GM12878 (cell line): ENCODE results near the gene CDR2L. TPM values are rescaled to one million over a fixed set of nuclear protein-coding genes. Genes with fewer than 3 reads are reported as not detected.

Source experiments
- ASH2L ChIP-seq: fragments of 300-600, 200-600 bp; sonication (generic); IDR thresholded peaks from 2 replicates; pipeline ENCODE4 v1.6.1; 2017; ENCODE audit warnings: low read depth, mild to moderate bottlenecking, borderline replicate concordance
- BCL11A ChIP-seq: IDR thresholded peaks from 2 replicates; pipeline ENCODE4 v1.6.1; 2011; ENCODE audit warnings: low read depth, low read length
- BMI1 ChIP-seq: fragments of 450-650 bp; IDR thresholded peaks from 2 replicates; pipeline ENCODE4 v1.6.1; 2016; ENCODE audit warnings: mild to moderate bottlenecking, moderate library complexity, borderline replicate concordance
- CBX3 ChIP-seq: fragments of 200-600 bp; sonication (generic); IDR thresholded peaks from 2 replicates; pipeline ENCODE4 v1.6.1; 2016; ENCODE audit warnings: low read depth, borderline replicate concordance
- DPF2 ChIP-seq: fragments of 450-650 bp; IDR thresholded peaks from 2 replicates; pipeline ENCODE4 v1.6.1; 2017; ENCODE audit warnings: mild to moderate bottlenecking
- EZH2 ChIP-seq: IDR thresholded peaks from 2 replicates; pipeline ENCODE4 v1.6.1; 2012; ENCODE audit warnings: low read depth, mild to moderate bottlenecking, control low read depth, inconsistent platforms, low read length, borderline replicate concordance; ENCODE audit not compliant: control insufficient read depth
- FOS ChIP-seq: IDR thresholded peaks from 3 replicates; pipeline ENCODE4 v1.6.1; 2011; ENCODE audit warnings: borderline replicate concordance; ENCODE audit not compliant: insufficient read length; ENCODE audit errors: extremely low read depth
- JUNB ChIP-seq: IDR thresholded peaks from 2 replicates; pipeline ENCODE4 v1.6.1; 2016; ENCODE audit warnings: antibody characterized with exemption, mild to moderate bottlenecking
- KDM1A ChIP-seq: fragments of 200-600 bp; sonication (generic); IDR thresholded peaks from 2 replicates; pipeline ENCODE4 v1.6.1; 2016; ENCODE audit warnings: borderline replicate concordance
- RFX5 ChIP-seq: IDR thresholded peaks from 2 replicates; pipeline ENCODE4 v1.6.1; 2011; ENCODE audit warnings: low read depth, low read length, improper control_type of control experiment
- SMARCA5 ChIP-seq: fragments of 450-650 bp; IDR thresholded peaks from 2 replicates; pipeline ENCODE4 v1.6.1; 2017; ENCODE audit warnings: mild to moderate bottlenecking
- STAT3 ChIP-seq: IDR thresholded peaks from 2 replicates; pipeline ENCODE4 v1.6.1; 2011; ENCODE audit warnings: low read depth, low read length, improper control_type of control experiment
- TBL1XR1 ChIP-seq: IDR thresholded peaks from 2 replicates; pipeline ENCODE4 v1.6.1; 2012; ENCODE audit warnings: low read depth, low read length, improper control_type of control experiment
- TCF7 ChIP-seq: IDR thresholded peaks from 2 replicates; pipeline ENCODE4 v1.6.1; 2014; ENCODE audit warnings: antibody characterized with exemption, borderline replicate concordance
- ZNF207 ChIP-seq: fragments of 450-650 bp; IDR thresholded peaks from 2 replicates; pipeline ENCODE4 v1.6.1; 2014; ENCODE audit warnings: antibody characterized with exemption, mild to moderate bottlenecking, borderline replicate concordance
- ZNF592 ChIP-seq: fragments of 450-650 bp; IDR thresholded peaks from 2 replicates; pipeline ENCODE4 v1.6.1; 2017; ENCODE audit warnings: mild to moderate bottlenecking, moderate library complexity
- ZSCAN29 ChIP-seq: fragments of 450-650 bp; IDR thresholded peaks from 2 replicates; pipeline ENCODE4 v1.6.1; 2017; ENCODE audit warnings: mild to moderate bottlenecking, moderate library complexity
- polyA plus RNA-seq, 11 experiments: library from polyadenylated mRNA; depleted of rRNA in 4 of 11; unstranded in 6 of 11; stranded (reverse) in 5 of 11; fragments of >200 nt; fragmentation: Nextera tagmentation in 4 of 11; fragmentation: Illumina TruSeq in 1 of 11; extraction: Ambion mirVana in 4 of 11; extraction: Trizol in 1 of 11; gene quantifications; 1 replicate in 1 of 11; 2 replicates in 10 of 11; pipeline versions ENCODE4 v1.2.1 to v1.2.3, GENCODE V29; 2011 to 2016; ENCODE audit warnings: inconsistent platforms in 2 of 11, missing spikeins in 2 of 11, low read depth in 1 of 11
- total RNA-seq, 4 experiments: library from RNA; depleted of rRNA in 3 of 4; stranded (reverse); fragments of >200 nt in 3 of 4; fragmentation: Illumina TruSeq in 1 of 4; extraction: Trizol in 1 of 4; gene quantifications; 2 replicates each; pipeline versions ENCODE4 v1.2.1 to v1.2.3, GENCODE V29; 2013 to 2021
- TF ChIP-seq, protein P1 (sequence below): fragments of 450-650 bp; formaldehyde crosslinking; IDR thresholded peaks from 2 replicates; pipeline ENCODE4 v1.4.0; 2022; ENCODE audit warnings: mild to moderate bottlenecking, moderate library complexity
- TF ChIP-seq, protein P2 (sequence below): IDR thresholded peaks from 2 replicates; pipeline ENCODE4 v1.6.1; 2012; ENCODE audit warnings: low read depth, low read length, improper control_type of control experiment

Gene CDR2L
- total and polyA plus RNA-seq, 10 of the 15 experiments (the other 5 are each of a cell fraction or from before 2014, with no cell fraction given), result 0.03 to 0.18 (median 0.04) TPM; not detected in 6

DNA sequence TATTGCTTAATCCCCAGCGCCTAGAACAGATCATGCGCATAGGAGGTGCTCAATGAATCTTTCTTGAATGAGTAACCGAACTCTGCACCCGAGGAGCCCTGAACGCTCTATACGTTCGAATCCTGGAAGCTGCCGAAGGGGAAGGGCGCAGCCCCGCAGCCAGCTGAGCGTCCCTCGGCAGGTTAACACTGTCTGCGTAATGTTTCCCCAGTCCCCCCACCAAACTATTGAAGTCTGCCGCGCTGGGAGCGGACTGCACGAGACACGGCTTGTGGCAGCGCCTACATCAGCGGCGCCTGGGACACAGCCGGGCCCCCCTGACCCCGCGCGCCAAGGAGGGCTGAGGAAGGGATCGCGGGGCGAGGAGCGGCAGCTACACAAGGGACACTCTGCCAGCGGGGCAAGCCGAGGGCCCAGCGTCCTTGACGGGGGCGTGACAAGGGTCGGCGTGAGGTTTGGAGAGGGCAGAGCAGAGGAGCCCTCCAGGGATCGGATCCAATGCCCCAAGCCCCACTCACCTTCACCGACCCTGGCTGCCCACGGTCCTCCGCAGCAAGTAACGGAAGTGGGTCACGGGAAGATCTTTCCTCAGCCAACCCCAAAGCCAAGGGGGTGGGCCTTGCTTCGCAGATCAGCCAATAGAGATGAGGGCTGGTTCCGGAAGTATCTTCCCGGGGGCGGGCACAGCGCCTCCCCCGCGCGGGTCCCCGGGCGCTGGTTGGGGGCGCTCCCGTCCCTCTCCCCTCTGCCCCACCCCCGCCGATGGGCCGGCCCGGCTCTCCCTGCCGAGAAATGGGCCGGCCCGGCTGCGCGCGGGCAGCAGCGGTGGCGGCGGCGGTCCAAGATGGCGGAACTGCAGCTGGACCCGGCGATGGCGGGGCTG, 59.2 kb downstream of the CDR2L start, which contains the start of the genes ATP5PD and KCTD2 (continued):
- TF ChIP-seq ZNF592 (no peak), FOS (peak; percentile 70), JUNB (no peak), RFX5 (0 out of 2 replicates have a peak, but pooled peaks have one; percentile 23), ZNF207 (peak; percentile 75; the same call in 1 of the 2 replicates), SMARCA5 (no peak), ASH2L (no peak), ZSCAN29 (no peak), CBX3 (no peak), TBL1XR1 (no peak), EZH2 (no peak), TCF7 (no peak), BMI1 (no peak), BCL11A (no peak), KDM1A (no peak), STAT3 (no peak), DPF2 (peak; percentile 77)
- TF ChIP-seq, protein P1, sequence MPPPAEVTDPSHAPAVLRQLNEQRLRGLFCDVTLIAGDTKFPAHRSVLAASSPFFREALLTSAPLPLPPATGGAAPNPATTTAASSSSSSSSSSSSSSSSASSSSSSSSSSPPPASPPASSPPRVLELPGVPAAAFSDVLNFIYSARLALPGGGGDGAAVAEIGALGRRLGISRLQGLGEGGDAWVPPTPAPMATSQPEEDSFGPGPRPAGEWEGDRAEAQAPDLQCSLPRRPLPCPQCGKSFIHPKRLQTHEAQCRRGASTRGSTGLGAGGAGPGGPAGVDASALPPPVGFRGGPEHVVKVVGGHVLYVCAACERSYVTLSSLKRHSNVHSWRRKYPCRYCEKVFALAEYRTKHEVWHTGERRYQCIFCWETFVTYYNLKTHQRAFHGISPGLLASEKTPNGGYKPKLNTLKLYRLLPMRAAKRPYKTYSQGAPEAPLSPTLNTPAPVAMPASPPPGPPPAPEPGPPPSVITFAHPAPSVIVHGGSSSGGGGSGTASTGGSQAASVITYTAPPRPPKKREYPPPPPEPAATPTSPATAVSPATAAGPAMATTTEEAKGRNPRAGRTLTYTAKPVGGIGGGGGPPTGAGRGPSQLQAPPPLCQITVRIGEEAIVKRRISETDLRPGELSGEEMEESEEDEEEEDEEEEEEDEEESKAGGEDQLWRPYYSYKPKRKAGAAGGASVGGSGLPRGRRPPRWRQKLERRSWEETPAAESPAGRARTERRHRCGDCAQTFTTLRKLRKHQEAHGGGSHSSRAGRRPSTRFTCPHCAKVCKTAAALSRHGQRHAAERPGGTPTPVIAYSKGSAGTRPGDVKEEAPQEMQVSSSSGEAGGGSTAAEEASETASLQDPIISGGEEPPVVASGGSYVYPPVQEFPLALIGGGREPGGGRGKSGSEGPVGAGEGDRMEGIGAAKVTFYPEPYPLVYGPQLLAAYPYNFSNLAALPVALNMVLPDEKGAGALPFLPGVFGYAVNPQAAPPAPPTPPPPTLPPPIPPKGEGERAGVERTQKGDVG (CRISPR knock-in tag), result no peak
- TF ChIP-seq, protein P2, sequence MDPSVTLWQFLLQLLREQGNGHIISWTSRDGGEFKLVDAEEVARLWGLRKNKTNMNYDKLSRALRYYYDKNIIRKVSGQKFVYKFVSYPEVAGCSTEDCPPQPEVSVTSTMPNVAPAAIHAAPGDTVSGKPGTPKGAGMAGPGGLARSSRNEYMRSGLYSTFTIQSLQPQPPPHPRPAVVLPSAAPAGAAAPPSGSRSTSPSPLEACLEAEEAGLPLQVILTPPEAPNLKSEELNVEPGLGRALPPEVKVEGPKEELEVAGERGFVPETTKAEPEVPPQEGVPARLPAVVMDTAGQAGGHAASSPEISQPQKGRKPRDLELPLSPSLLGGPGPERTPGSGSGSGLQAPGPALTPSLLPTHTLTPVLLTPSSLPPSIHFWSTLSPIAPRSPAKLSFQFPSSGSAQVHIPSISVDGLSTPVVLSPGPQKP, result peak; percentile 69
